Measurements from ENCODE around the gene ZG16. TPM values are rescaled to one million over a fixed set of nuclear protein-coding genes. Genes with fewer than 3 reads are reported as not detected.
"Not testable (repeated sequence)": the region's sequence is repeated elsewhere in the genome, so short reads cannot be mapped to it uniquely, and the experiment has no call there.

The ZG16 gene
- total RNA-seq, 2 donors from 2014 or later, result not detected

DNA sequence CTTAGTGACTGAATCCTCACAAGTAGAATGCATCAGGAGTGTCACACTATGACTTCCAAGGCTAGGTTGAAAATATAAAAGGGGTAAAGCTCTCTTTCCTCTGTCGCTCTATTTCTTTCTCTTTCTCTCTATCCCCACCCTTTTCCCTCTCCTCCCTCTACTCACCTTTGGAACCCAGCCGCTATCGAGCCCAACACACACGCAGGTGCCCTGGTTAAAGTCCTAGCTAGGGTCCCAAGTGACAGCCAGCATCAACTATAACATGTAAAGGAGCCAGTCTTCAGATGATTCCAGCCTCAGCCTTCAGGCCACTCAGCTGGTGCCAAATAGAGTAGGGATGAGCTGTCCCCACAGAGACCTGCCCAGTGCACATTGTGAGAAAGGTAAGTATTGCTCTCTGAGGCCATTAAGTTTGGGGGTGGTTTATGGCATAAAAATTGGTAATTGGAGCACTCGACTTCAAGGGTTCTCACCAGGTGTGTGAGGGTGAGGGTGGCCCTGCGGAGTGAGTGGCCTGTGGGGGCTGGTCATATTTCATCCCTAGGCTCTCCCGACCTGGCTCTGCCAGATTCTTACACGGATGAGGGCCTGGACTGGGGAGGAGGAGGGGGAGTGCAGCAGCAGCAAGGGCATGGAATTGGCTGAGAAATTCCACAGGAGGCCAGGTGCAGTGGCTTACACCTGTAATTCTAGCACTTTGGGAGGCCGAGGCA, 17.3 kb upstream of the ZG16 start:
- WGBS, 2 experiments (ENCODE audit: insufficient coverage in 1 of 2, insufficient read length in 1 of 2), result 87 to 93% methylated on average over 7 to 9 of the region's 9 CpGs
- H3K9me3 Mint-ChIP-seq, result no peaks in the 10 kb centered on the region
- no peak overlapping the region for H3K27ac Mint-ChIP-seq

DNA sequence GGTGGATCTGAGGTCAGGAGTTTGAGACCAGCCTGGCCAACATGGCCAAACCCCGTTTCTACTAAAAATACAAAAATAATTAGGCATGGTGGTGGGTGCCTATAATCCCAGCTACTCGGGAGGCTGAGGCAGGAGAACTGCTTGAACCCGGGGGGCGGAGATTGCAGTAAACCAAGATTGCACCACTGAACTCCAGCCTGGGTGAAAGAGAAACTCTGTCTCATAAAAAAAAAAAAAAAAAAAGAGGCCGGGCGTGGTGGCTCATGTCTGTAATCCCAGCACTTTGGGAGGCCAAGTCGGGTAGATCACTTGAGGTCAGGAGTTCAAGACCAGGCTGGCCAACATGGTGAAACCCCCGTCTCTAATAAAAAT, 16.8 kb upstream of the ZG16 start:
- H3K27ac Mint-ChIP-seq, result not testable (repeated sequence)

More for the DNA sequence above, 17.3 kb upstream of the ZG16 start:
- no peak for DNase-seq
- TF ChIP-seq, protein P1, sequence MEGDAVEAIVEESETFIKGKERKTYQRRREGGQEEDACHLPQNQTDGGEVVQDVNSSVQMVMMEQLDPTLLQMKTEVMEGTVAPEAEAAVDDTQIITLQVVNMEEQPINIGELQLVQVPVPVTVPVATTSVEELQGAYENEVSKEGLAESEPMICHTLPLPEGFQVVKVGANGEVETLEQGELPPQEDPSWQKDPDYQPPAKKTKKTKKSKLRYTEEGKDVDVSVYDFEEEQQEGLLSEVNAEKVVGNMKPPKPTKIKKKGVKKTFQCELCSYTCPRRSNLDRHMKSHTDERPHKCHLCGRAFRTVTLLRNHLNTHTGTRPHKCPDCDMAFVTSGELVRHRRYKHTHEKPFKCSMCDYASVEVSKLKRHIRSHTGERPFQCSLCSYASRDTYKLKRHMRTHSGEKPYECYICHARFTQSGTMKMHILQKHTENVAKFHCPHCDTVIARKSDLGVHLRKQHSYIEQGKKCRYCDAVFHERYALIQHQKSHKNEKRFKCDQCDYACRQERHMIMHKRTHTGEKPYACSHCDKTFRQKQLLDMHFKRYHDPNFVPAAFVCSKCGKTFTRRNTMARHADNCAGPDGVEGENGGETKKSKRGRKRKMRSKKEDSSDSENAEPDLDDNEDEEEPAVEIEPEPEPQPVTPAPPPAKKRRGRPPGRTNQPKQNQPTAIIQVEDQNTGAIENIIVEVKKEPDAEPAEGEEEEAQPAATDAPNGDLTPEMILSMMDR (conservative IDR thresholded peaks at IDR 0.05), result no peak
- no peaks in the 10 kb centered on the region for H3K9me3 ChIP-seq (ENCODE audit: control insufficient read depth, low read length)
- peaks cover 2% of the 10 kb centered on the region for H3K4me1 ChIP-seq (ENCODE audit: control insufficient read depth, insufficient read depth, low read length)
- no peaks in the 10 kb centered on the region for H3K36me3 ChIP-seq (ENCODE audit: control insufficient read depth, insufficient read depth, low read length)
- no peak overlapping the region for H3K9ac ChIP-seq (ENCODE audit: extremely low read depth, low read length, poor library complexity, severe bottlenecking)
- Mint-ChIP-seq H3K4me3 (no peak overlapping the region), H3K27me3 (ENCODE audit: insufficient read depth) (peaks cover 4% of the 10 kb centered on the region), H3K4me1 (peaks cover 10% of the 10 kb centered on the region), H3K36me3 (ENCODE audit: low read depth) (no peaks in the 10 kb centered on the region)
- H3K27ac ChIP-seq (ENCODE audit: low read depth, low read length), result no peak overlapping the region
- H3K4me3 ChIP-seq (ENCODE audit: low read length), result no peak overlapping the region
- no peaks in the 10 kb centered on the region for H3K27me3 ChIP-seq (ENCODE audit: control insufficient read depth, insufficient read depth, low read length, poor library complexity, severe bottlenecking)

DNA sequence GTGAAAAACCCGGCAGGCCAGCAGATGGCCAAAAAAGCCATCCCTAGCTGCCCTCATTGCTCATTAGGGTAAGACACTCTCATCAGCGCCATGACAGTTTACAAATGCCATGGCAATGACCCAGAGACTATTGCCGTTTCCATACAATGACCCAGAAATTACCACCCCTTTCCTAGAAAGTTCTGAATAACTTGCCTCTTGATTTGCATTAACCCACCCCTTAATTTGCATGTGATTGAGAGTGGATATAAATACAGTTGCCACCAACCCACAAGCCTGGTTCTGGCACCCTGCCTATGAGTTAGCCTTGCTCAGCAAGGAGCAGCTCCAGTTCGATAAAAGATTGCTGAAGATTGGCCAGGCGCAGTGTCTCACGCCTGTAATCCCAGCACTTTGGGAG, 16.2 kb upstream of the ZG16 start:
- Histone ChIP-seq H3K27ac (ENCODE audit: low read depth, low read length) (no peak overlapping the region), H3K9ac (ENCODE audit: extremely low read depth, low read length, poor library complexity, severe bottlenecking) (no peak overlapping the region), H3K9me3 (ENCODE audit: control insufficient read depth, low read length) (no peaks in the 10 kb centered on the region), H3K4me3 (ENCODE audit: low read length) (no peak overlapping the region), H3K27me3 (ENCODE audit: control insufficient read depth, insufficient read depth, low read length, poor library complexity, severe bottlenecking) (no peaks in the 10 kb centered on the region), H3K4me1 (ENCODE audit: control insufficient read depth, insufficient read depth, low read length) (peaks cover 2% of the 10 kb centered on the region), H3K36me3 (ENCODE audit: control insufficient read depth, insufficient read depth, low read length) (no peaks in the 10 kb centered on the region)
- H3K4me3 Mint-ChIP-seq, result no peak overlapping the region
- H3K27ac Mint-ChIP-seq, result no peak overlapping the region
- 93% methylated on average over 3 to 6 of the region's 6 CpGs for WGBS, 2 experiments (ENCODE audit: insufficient coverage in 1 of 2, insufficient read length in 1 of 2)
- no peaks in the 10 kb centered on the region for H3K36me3 Mint-ChIP-seq (ENCODE audit: low read depth)
- H3K4me1 Mint-ChIP-seq, result peaks cover 7% of the 10 kb centered on the region
- TF ChIP-seq, protein P1 (conservative IDR thresholded peaks at IDR 0.05), result no peak
- DNase-seq, result no peak
- peaks cover 4% of the 10 kb centered on the region for H3K27me3 Mint-ChIP-seq (ENCODE audit: insufficient read depth)
- H3K9me3 Mint-ChIP-seq, result no peaks in the 10 kb centered on the region

More for the DNA sequence above, 16.8 kb upstream of the ZG16 start:
- H3K4me1 ChIP-seq (ENCODE audit: control insufficient read depth, insufficient read depth, low read length); H3K27me3 ChIP-seq (ENCODE audit: control insufficient read depth, insufficient read depth, low read length, poor library complexity, severe bottlenecking); H3K36me3 ChIP-seq (ENCODE audit: control insufficient read depth, insufficient read depth, low read length); H3K27ac ChIP-seq (ENCODE audit: low read depth, low read length); H3K9me3 Mint-ChIP-seq; H3K9me3 ChIP-seq (ENCODE audit: control insufficient read depth, low read length); DNase-seq; H3K4me3 ChIP-seq (ENCODE audit: low read length); H3K27me3 Mint-ChIP-seq (ENCODE audit: insufficient read depth); H3K36me3 Mint-ChIP-seq (ENCODE audit: low read depth); H3K4me3 Mint-ChIP-seq; H3K9ac ChIP-seq (ENCODE audit: extremely low read depth, low read length, poor library complexity, severe bottlenecking): not testable (repeated sequence)
- H3K4me1 Mint-ChIP-seq, result peaks cover 10% of the 10 kb centered on the region
- WGBS, 2 experiments (ENCODE audit: insufficient coverage in 1 of 2, insufficient read length in 1 of 2), result 95% methylated on average over 3 to 7 of the region's 8 CpGs

DNA sequence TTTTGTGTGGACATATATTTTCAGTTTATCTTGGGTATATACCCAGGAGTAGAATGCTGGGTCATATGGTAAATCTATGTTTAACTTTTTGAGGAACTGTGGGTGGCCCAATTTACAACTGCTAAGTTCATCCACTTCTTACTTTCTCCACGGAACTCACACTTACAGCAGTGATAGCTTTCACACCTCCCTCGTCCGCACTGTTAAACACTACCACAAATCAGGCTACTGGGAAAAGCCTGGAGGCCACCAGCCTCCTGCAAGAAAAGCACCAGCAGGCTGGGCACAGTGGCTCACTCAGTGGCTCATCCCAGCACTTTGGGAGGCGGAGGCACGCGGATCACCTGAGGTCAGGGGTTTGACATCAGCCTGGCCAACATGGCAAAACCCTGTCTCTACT, 14.7 kb upstream of the ZG16 start:
- TF ChIP-seq, protein P1 (conservative IDR thresholded peaks at IDR 0.05), result no peak
- no peaks in the 10 kb centered on the region for H3K27me3 ChIP-seq (ENCODE audit: control insufficient read depth, insufficient read depth, low read length, poor library complexity, severe bottlenecking)
- H3K4me1 ChIP-seq (ENCODE audit: control insufficient read depth, insufficient read depth, low read length), result peaks cover 2% of the 10 kb centered on the region
- H3K9ac ChIP-seq (ENCODE audit: extremely low read depth, low read length, poor library complexity, severe bottlenecking), result no peak overlapping the region
- WGBS, 2 experiments (ENCODE audit: insufficient coverage in 1 of 2, insufficient read length in 1 of 2), result 96 to 100% methylated on average over 3 to 6 of the region's 6 CpGs
- Mint-ChIP-seq H3K9me3 (no peaks in the 10 kb centered on the region), H3K4me1 (peaks cover 4% of the 10 kb centered on the region), H3K36me3 (ENCODE audit: low read depth) (no peaks in the 10 kb centered on the region), H3K27ac (no peak overlapping the region), H3K27me3 (ENCODE audit: insufficient read depth) (peaks cover 4% of the 10 kb centered on the region), H3K4me3 (no peak overlapping the region)
- H3K4me3 ChIP-seq (ENCODE audit: low read length), result no peak overlapping the region
- H3K27ac ChIP-seq (ENCODE audit: low read depth, low read length), result no peak overlapping the region
- no peaks in the 10 kb centered on the region for H3K36me3 ChIP-seq (ENCODE audit: control insufficient read depth, insufficient read depth, low read length)
- DNase-seq, result no peak
- no peaks in the 10 kb centered on the region for H3K9me3 ChIP-seq (ENCODE audit: control insufficient read depth, low read length)
